GM12878 (cell line): ENCODE data around the gene TBC1D8B. TPM values are rescaled to one million over a fixed set of nuclear protein-coding genes. Genes with fewer than 3 reads are reported as not detected.
"Not testable (repeated sequence)": the region's sequence is repeated elsewhere in the genome, so short reads cannot be mapped to it uniquely, and the experiment has no call there.

Experiments used
- ATAC-seq: fragments of 200-7000 bp; cut with Tn5 transposase; 3 replicates; pipeline ENCODE4 v1.9.1; 2020; ENCODE audit warnings: mild to moderate bottlenecking, moderate library complexity
- BruUV-seq: library from RNA; stranded (reverse); fragments of 400-500 nt; replicated peaks from 2 replicates; lab custom pipeline; 2021; lab: Mats Ljungman, UMichigan
- CTCF ChIA-PET: fragments of 300-600 bp; sonication (Branson Sonifier 250); formaldehyde crosslinking; extraction: SDS; loops from one replicate; lab custom pipeline; 2021; ENCODE audit warnings: inconsistent platforms; lab: Yijun Ruan, JAX
- POLR2A ChIA-PET: fragments of 350-600 bp; formaldehyde crosslinking; extraction: SDS; loops from one replicate; lab custom pipeline; 2021; ENCODE audit warnings: inconsistent platforms; lab: Charles Lee
- RAD21 ChIA-PET: fragments of 300-600 bp; sonication (Branson Sonifier 250); formaldehyde crosslinking; loops from one replicate; lab custom pipeline; 2023; ENCODE audit warnings: antibody characterized with exemption; ENCODE audit not compliant: unreplicated experiment; lab: Charles Lee
- SMC1A ChIA-PET: fragments of 300-600 bp; sonication (Branson Sonifier 250); formaldehyde crosslinking; loops from one replicate; lab custom pipeline; 2023; ENCODE audit not compliant: unreplicated experiment, uncharacterized antibody; lab: Charles Lee
- DNase-seq: peaks from one replicate; pipeline ENCODE4 v3.0.0-alpha.2; 2011; ENCODE audit warnings: low read depth, low spot score
- FAIRE-seq: peaks from 3 replicates; lab custom pipeline; 2011; peaks lifted over from hg19 to GRCh38; lab: Jason Lieb, UNC
- H2AFZ ChIP-seq: 2 replicates; pipeline ENCODE4 v1.6.0; 2011; ENCODE audit warnings: low read depth, low read length, control low read depth; ENCODE audit not compliant: control insufficient read depth
- H3K27ac ChIP-seq: 2 replicates; pipeline ENCODE4 v1.5.1; 2011; ENCODE audit warnings: control low read depth; ENCODE audit not compliant: control insufficient read depth, insufficient read depth
- H3K27me3 ChIP-seq, 2 experiments: replicated peaks in 1 of 2; 2 replicates each; pipeline versions ENCODE4 v1.6.0 to v1.6.1; 2011; ENCODE audit warnings: low read length in 1 of 2; ENCODE audit not compliant: control insufficient read depth in 2 of 2, insufficient read depth in 2 of 2
- H3K36me3 ChIP-seq, 2 experiments: 2 replicates each; pipeline ENCODE4 v1.5.1; 2011; ENCODE audit warnings: low read length in 1 of 2; ENCODE audit not compliant: control insufficient read depth in 2 of 2, insufficient read depth in 2 of 2
- H3K4me1 ChIP-seq: 2 replicates; pipeline ENCODE4 v1.6.1; 2011; ENCODE audit warnings: mild to moderate bottlenecking, low read length, moderate library complexity, mixed read lengths; ENCODE audit not compliant: control insufficient read depth, insufficient read depth
- H3K4me2 ChIP-seq: 2 replicates; pipeline ENCODE4 v1.6.0; 2011; ENCODE audit warnings: control low read depth; ENCODE audit not compliant: control insufficient read depth, insufficient read depth
- H3K4me3 ChIP-seq: fragments of 200-600 bp; sonication (generic); 2 replicates; pipeline ENCODE4 v1.5.1; 2016
- H3K79me2 ChIP-seq: 2 replicates; pipeline ENCODE4 v1.6.0; 2011; ENCODE audit warnings: low read length; ENCODE audit not compliant: control insufficient read depth, insufficient read depth
- H3K9ac ChIP-seq: 2 replicates; pipeline ENCODE4 v1.8.0; 2011; ENCODE audit warnings: low read length, control low read depth, mixed read lengths; ENCODE audit not compliant: control insufficient read depth, insufficient read depth
- H3K9me3 ChIP-seq: replicated peaks from 3 replicates; pipeline ENCODE4 v1.5.1; 2011; ENCODE audit warnings: mild to moderate bottlenecking, low read length; ENCODE audit not compliant: control insufficient read depth, insufficient read depth
- H4K20me1 ChIP-seq: 2 replicates; pipeline ENCODE4 v1.6.0; 2011; ENCODE audit not compliant: control insufficient read depth, insufficient read depth
- WGBS: methylation state at CpG from one replicate; pipeline ENCODE4 v1.1.6; 2016; ENCODE audit warnings: low lambda C conversion rate; ENCODE audit not compliant: insufficient replicate concordance, insufficient coverage; ENCODE audit errors: missing lambda C conversion rate; 5-methylcytosine and 5-hydroxymethylcytosine counted together
- in situ Hi-C: fragments of 300-500 bp; cut with MboI; formaldehyde crosslinking; loops from 9 replicates; pipeline ENCODE4 v1.14.3; 2018; ENCODE audit warnings: mixed read lengths
- intact Hi-C: fragments of 100-400 bp; cut with micrococcal nuclease; formaldehyde crosslinking; loops from one replicate; pipeline ENCODE4 v1.14.2; 2022; ENCODE audit not compliant: unreplicated experiment
- polyA plus RNA-seq, 11 experiments: library from polyadenylated mRNA; depleted of rRNA in 4 of 11; unstranded in 6 of 11; stranded (reverse) in 5 of 11; fragments of >200 nt; fragmentation: Nextera tagmentation in 4 of 11; fragmentation: Illumina TruSeq in 1 of 11; extraction: Ambion mirVana in 4 of 11; extraction: Trizol in 1 of 11; gene quantifications; 1 replicate in 1 of 11; 2 replicates in 10 of 11; pipeline versions ENCODE4 v1.2.1 to v1.2.3, GENCODE V29; 2011 to 2016; ENCODE audit warnings: inconsistent platforms in 2 of 11, missing spikeins in 2 of 11, low read depth in 1 of 11
- total RNA-seq, 4 experiments: library from RNA; depleted of rRNA in 3 of 4; stranded (reverse); fragments of >200 nt in 3 of 4; fragmentation: Illumina TruSeq in 1 of 4; extraction: Trizol in 1 of 4; gene quantifications; 2 replicates each; pipeline versions ENCODE4 v1.2.1 to v1.2.3, GENCODE V29; 2013 to 2021

TBC1D8B gene
- total and polyA plus RNA-seq, 10 of the 15 experiments (the other 5 are each of a cell fraction or from before 2014, with no cell fraction given) = 0.95 to 2.6 (median 1.6) TPM

DNA sequence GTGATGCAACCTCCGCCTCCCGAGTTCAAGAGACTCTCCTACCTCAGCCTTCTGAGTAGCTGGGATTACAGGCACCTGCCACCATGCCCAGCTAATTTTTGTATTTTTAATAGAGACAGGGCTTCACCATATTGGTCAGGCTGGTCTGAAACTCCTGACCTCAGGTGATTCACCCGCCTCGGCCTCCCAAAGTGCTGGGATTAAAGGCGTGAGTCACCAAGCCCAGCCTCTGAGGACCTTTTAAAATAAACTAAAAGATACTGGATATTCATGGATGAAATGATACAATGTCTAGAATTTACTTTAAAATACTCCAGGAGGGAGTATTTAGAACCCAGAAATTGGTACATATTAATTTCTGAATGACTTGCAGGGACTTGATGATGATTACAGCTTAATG lies 10.5 kb downstream of the TBC1D8B start:
- H3K27me3 ChIP-seq, intact Hi-C loops, SMC1A ChIA-PET, RAD21 ChIA-PET, H3K9ac ChIP-seq, ATAC-seq, H3K4me2 ChIP-seq, in situ Hi-C loops, H3K9me3 ChIP-seq, DNase-seq, H3K27ac ChIP-seq, H3K79me2 ChIP-seq, FAIRE-seq, BruUV-seq, H3K36me3 ChIP-seq, H4K20me1 ChIP-seq, POLR2A ChIA-PET, H2AFZ ChIP-seq, CTCF ChIA-PET, H3K4me3 ChIP-seq, H3K4me1 ChIP-seq: not testable (repeated sequence)
- 65% methylated on average over 5 of the region's 5 CpGs for WGBS

DNA sequence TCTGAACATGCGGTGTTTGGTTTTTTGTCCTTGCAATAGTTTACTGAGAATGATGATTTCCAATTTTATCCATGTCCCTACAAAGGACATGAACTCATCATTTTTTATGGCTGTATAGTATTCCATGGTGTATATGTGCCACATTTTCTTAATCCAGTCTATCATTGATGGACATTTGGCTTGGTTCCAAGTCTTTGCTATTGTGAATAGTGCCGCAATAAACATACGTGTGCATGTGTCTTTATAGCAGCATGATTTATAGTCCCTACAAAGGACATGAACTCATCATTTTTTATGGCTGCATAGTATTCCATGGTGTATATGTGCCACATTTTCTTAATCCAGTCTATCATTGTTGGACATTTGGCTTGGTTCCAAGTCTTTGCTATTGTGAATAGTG lies 11.6 kb downstream of the TBC1D8B start:
- H3K79me2 ChIP-seq, H4K20me1 ChIP-seq, BruUV-seq, H3K4me3 ChIP-seq, SMC1A ChIA-PET, FAIRE-seq, H3K27ac ChIP-seq, CTCF ChIA-PET, H3K36me3 ChIP-seq, H3K27me3 ChIP-seq, H3K9me3 ChIP-seq, ATAC-seq, intact Hi-C loops, DNase-seq, RAD21 ChIA-PET, in situ Hi-C loops, H2AFZ ChIP-seq, POLR2A ChIA-PET, H3K4me2 ChIP-seq, H3K9ac ChIP-seq, H3K4me1 ChIP-seq: not testable (repeated sequence)
- WGBS = 95% methylated on average over 3 of the region's 3 CpGs
